ENCODE measurements around the gene PIK3CA. TPM values are rescaled to one million over a fixed set of nuclear protein-coding genes. Genes with fewer than 3 reads are reported as not detected.
"Not testable (repeated sequence)": the region's sequence is repeated elsewhere in the genome, so short reads cannot be mapped to it uniquely, and the experiment has no call there.

The PIK3CA gene
- total RNA-seq, 1 experiment from 2014 or later: 19.8 TPM

GRCh38 chr3:179113903-179114302 lies 34.3 kb upstream of the PIK3CA start:
- ChIA-PET POLR2A (ENCODE audit: low non-redundant PET) (no interaction called here), CTCF (no interaction called here)
- H3K4me1 ChIP-seq (ENCODE audit: insufficient read depth, low read length, poor library complexity, severe bottlenecking): no peaks in the 10 kb centered on the region
- no peaks in the 10 kb centered on the region for H3K27me3 ChIP-seq (replicated peaks; ENCODE audit: insufficient read depth, low read depth, low read length, poor library complexity)
- BruUV-seq (replicated peaks): no TSS peak
- no peak for DNase-seq (ENCODE audit: low spot score)
- TF ChIP-seq CTCF (conservative IDR thresholded peaks at IDR 0.05; ENCODE audit: low read depth, low read length) (no peak), EZH2 (IDR thresholded peaks at IDR 0.05; ENCODE audit: borderline replicate concordance, low read depth, low read length, poor library complexity, severe bottlenecking) (no peak)
- H3K9me3 ChIP-seq (ENCODE audit: low read depth, low read length, poor library complexity, severe bottlenecking): no peaks in the 10 kb centered on the region
- no peak overlapping the region for H3K27ac ChIP-seq (ENCODE audit: low read depth, low read length, poor library complexity, severe bottlenecking)
- no peak overlapping the region for H3K4me3 ChIP-seq (ENCODE audit: low read depth, low read length, poor library complexity, severe bottlenecking)
- H3K36me3 ChIP-seq (ENCODE audit: insufficient read depth, low read length, poor library complexity, severe bottlenecking): no peaks in the 10 kb centered on the region
- intact Hi-C loops (cut with micrococcal nuclease; ENCODE audit: unreplicated experiment): no loop called here

GRCh38 chr3:179115444-179115843 lies 32.7 kb upstream of the PIK3CA start:
- CTCF ChIA-PET; intact Hi-C loops (cut with micrococcal nuclease; ENCODE audit: unreplicated experiment); H3K4me3 ChIP-seq (ENCODE audit: low read depth, low read length, poor library complexity, severe bottlenecking); BruUV-seq (replicated peaks); H3K27me3 ChIP-seq (replicated peaks; ENCODE audit: insufficient read depth, low read depth, low read length, poor library complexity); H3K27ac ChIP-seq (ENCODE audit: low read depth, low read length, poor library complexity, severe bottlenecking); H3K4me1 ChIP-seq (ENCODE audit: insufficient read depth, low read length, poor library complexity, severe bottlenecking); H3K36me3 ChIP-seq (ENCODE audit: insufficient read depth, low read length, poor library complexity, severe bottlenecking); POLR2A ChIA-PET (ENCODE audit: low non-redundant PET); DNase-seq (ENCODE audit: low spot score); H3K9me3 ChIP-seq (ENCODE audit: low read depth, low read length, poor library complexity, severe bottlenecking): not testable (repeated sequence)

- Histone ChIP-seq H3K4me3 (ENCODE audit: low read depth, low read length, poor library complexity, severe bottlenecking) (no peak overlapping the region), H3K4me1 (ENCODE audit: insufficient read depth, low read length, poor library complexity, severe bottlenecking) (no peaks in the 10 kb centered on the region), H3K36me3 (ENCODE audit: insufficient read depth, low read length, poor library complexity, severe bottlenecking) (no peaks in the 10 kb centered on the region), H3K27ac (ENCODE audit: low read depth, low read length, poor library complexity, severe bottlenecking) (no peak overlapping the region), H3K9me3 (ENCODE audit: low read depth, low read length, poor library complexity, severe bottlenecking) (no peaks in the 10 kb centered on the region), H3K27me3 (replicated peaks; ENCODE audit: insufficient read depth, low read depth, low read length, poor library complexity) (no peaks in the 10 kb centered on the region)
- ChIA-PET CTCF (no interaction called here), POLR2A (ENCODE audit: low non-redundant PET) (no interaction called here)
- TF ChIP-seq EZH2 (IDR thresholded peaks at IDR 0.05; ENCODE audit: borderline replicate concordance, low read depth, low read length, poor library complexity, severe bottlenecking): no peak
- no peak for TF ChIP-seq CTCF (conservative IDR thresholded peaks at IDR 0.05; ENCODE audit: low read depth, low read length)
- intact Hi-C loops (cut with micrococcal nuclease; ENCODE audit: unreplicated experiment): no loop called here
- DNase-seq (ENCODE audit: low spot score): no peak
- no TSS peak for BruUV-seq (replicated peaks)
Observed at GRCh38 chr3:179116816-179117215, 31.3 kb upstream of the PIK3CA start.

- DNase-seq (ENCODE audit: low spot score); CTCF ChIA-PET; POLR2A ChIA-PET (ENCODE audit: low non-redundant PET): not testable (repeated sequence)
Observed at GRCh38 chr3:179132191-179132890, 15.8 kb upstream of the PIK3CA start.

More at GRCh38 chr3:179132191-179132890, 15.8 kb upstream of the PIK3CA start:
- H3K27me3 ChIP-seq (replicated peaks; ENCODE audit: insufficient read depth, low read depth, low read length, poor library complexity); H3K27ac ChIP-seq (ENCODE audit: low read depth, low read length, poor library complexity, severe bottlenecking); H3K36me3 ChIP-seq (ENCODE audit: insufficient read depth, low read length, poor library complexity, severe bottlenecking); BruUV-seq (replicated peaks); intact Hi-C loops (cut with micrococcal nuclease; ENCODE audit: unreplicated experiment); H3K9me3 ChIP-seq (ENCODE audit: low read depth, low read length, poor library complexity, severe bottlenecking); H3K4me1 ChIP-seq (ENCODE audit: insufficient read depth, low read length, poor library complexity, severe bottlenecking); H3K4me3 ChIP-seq (ENCODE audit: low read depth, low read length, poor library complexity, severe bottlenecking): not testable (repeated sequence)

Measured in A673 (cell line).